HL-60 (cell line): ENCODE data around the gene TDG.

Source experiments
- SPI1 ChIP-seq: IDR thresholded peaks from 2 replicates; pipeline ENCODE4 v1.6.1; 2012; ENCODE audit warnings: low read depth, mild to moderate bottlenecking, borderline replicate concordance
- TF ChIP-seq, protein P1 (sequence below): IDR thresholded peaks from one replicate; pipeline ENCODE4 v1.5.1; 2011; ENCODE audit warnings: low read length, control low read depth, inconsistent platforms; ENCODE audit not compliant: insufficient read depth
- TF ChIP-seq, protein P2 (sequence below): IDR thresholded peaks from 2 replicates; pipeline ENCODE4 v1.6.1; 2012; ENCODE audit warnings: low read depth; ENCODE audit not compliant: insufficient replicate concordance

DNA sequence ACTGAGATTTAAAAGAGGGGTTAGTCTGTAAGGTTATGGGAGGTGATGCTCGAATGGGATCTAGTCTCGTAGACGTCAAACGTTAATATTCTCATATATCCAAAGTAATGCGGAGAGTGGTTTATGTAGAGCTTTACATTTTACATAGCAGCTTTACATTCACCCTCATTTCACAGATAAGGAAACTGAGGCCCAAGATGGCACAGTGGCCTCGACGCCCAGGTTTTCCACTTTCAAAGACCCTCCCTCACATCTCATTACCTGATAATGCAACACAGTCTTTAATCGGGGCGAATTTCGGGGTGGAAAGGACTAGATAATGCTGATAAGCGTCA, 450 bp upstream of the TDG start:
- TF ChIP-seq, protein P1, sequence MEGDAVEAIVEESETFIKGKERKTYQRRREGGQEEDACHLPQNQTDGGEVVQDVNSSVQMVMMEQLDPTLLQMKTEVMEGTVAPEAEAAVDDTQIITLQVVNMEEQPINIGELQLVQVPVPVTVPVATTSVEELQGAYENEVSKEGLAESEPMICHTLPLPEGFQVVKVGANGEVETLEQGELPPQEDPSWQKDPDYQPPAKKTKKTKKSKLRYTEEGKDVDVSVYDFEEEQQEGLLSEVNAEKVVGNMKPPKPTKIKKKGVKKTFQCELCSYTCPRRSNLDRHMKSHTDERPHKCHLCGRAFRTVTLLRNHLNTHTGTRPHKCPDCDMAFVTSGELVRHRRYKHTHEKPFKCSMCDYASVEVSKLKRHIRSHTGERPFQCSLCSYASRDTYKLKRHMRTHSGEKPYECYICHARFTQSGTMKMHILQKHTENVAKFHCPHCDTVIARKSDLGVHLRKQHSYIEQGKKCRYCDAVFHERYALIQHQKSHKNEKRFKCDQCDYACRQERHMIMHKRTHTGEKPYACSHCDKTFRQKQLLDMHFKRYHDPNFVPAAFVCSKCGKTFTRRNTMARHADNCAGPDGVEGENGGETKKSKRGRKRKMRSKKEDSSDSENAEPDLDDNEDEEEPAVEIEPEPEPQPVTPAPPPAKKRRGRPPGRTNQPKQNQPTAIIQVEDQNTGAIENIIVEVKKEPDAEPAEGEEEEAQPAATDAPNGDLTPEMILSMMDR, result no peak
- TF ChIP-seq, protein P2, sequence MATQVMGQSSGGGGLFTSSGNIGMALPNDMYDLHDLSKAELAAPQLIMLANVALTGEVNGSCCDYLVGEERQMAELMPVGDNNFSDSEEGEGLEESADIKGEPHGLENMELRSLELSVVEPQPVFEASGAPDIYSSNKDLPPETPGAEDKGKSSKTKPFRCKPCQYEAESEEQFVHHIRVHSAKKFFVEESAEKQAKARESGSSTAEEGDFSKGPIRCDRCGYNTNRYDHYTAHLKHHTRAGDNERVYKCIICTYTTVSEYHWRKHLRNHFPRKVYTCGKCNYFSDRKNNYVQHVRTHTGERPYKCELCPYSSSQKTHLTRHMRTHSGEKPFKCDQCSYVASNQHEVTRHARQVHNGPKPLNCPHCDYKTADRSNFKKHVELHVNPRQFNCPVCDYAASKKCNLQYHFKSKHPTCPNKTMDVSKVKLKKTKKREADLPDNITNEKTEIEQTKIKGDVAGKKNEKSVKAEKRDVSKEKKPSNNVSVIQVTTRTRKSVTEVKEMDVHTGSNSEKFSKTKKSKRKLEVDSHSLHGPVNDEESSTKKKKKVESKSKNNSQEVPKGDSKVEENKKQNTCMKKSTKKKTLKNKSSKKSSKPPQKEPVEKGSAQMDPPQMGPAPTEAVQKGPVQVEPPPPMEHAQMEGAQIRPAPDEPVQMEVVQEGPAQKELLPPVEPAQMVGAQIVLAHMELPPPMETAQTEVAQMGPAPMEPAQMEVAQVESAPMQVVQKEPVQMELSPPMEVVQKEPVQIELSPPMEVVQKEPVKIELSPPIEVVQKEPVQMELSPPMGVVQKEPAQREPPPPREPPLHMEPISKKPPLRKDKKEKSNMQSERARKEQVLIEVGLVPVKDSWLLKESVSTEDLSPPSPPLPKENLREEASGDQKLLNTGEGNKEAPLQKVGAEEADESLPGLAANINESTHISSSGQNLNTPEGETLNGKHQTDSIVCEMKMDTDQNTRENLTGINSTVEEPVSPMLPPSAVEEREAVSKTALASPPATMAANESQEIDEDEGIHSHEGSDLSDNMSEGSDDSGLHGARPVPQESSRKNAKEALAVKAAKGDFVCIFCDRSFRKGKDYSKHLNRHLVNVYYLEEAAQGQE, result no peak
- no peak for TF ChIP-seq SPI1
